ENCODE data around the gene PRKAG1.

- TF ChIP-seq CTCF (conservative IDR thresholded peaks at IDR 0.05; ENCODE audit: low read length) (no peak), EZH2phosphoT487 (IDR thresholded peaks at IDR 0.05; ENCODE audit: borderline replicate concordance, low read depth, low read length) (no peak)
These were observed 39.9 kb upstream of the PRKAG1 start for GRCh38 chr12:49058366-49059044.

All from OCI-LY7 (cell line).